HepG2 (cell line): Measurements from ENCODE around the gene SOBP. TPM values are rescaled to one million over a fixed set of nuclear protein-coding genes. Genes with fewer than 3 reads are reported as not detected.
A peak's percentile ranks its signal among the peaks of the same experiment; 100 is the strongest.

Experiments
- ATRX ChIP-seq: sonication (generic); formaldehyde crosslinking; IDR thresholded peaks from 2 replicates; pipeline ENCODE4 v1.4.0; 2020; ENCODE audit warnings: missing genetic modification reagents, borderline replicate concordance
- CAMTA2 ChIP-seq: sonication (generic); formaldehyde crosslinking; IDR thresholded peaks from 2 replicates; pipeline ENCODE4 v1.4.0; 2020; ENCODE audit warnings: mild to moderate bottlenecking, missing genetic modification reagents, borderline replicate concordance
- CCDC6 ChIP-seq: sonication (generic); formaldehyde crosslinking; IDR thresholded peaks from 2 replicates; pipeline ENCODE4 v1.8.1; 2022; ENCODE audit warnings: mild to moderate bottlenecking, missing genetic modification reagents, moderate library complexity
- GATA4 ChIP-seq: sonication (generic); IDR thresholded peaks from 2 replicates; pipeline ENCODE4 v1.6.1; 2016; ENCODE audit warnings: antibody characterized with exemption, low read depth, borderline replicate concordance
- GPN1 ChIP-seq: sonication (generic); formaldehyde crosslinking; IDR thresholded peaks from 2 replicates; pipeline ENCODE4 v1.5.1; 2020; ENCODE audit warnings: missing genetic modification reagents, borderline replicate concordance
- KDM1A ChIP-seq: IDR thresholded peaks from 2 replicates; pipeline ENCODE4 v1.6.1; 2016; ENCODE audit warnings: missing compliant biosample characterization
- NFKB2 ChIP-seq: sonication (generic); formaldehyde crosslinking; IDR thresholded peaks from 2 replicates; pipeline ENCODE4 v1.4.0; 2020; ENCODE audit warnings: missing genetic modification reagents, borderline replicate concordance
- NONO ChIP-seq, 2 experiments: fragments of 450-650 bp in 1 of 2; sonication (generic) in 1 of 2; formaldehyde crosslinking in 1 of 2; IDR thresholded peaks in 1 of 2; conservative IDR thresholded peaks in 1 of 2; 2 replicates each; pipeline versions ENCODE4 v1.6.1 to v1.8.0; 2017 to 2022; ENCODE audit warnings: mild to moderate bottlenecking in 1 of 2, missing genetic modification reagents in 1 of 2, moderate library complexity in 1 of 2
- ZNF350 ChIP-seq: sonication (generic); formaldehyde crosslinking; IDR thresholded peaks from 2 replicates; pipeline ENCODE4 v1.4.0; 2020; ENCODE audit warnings: mild to moderate bottlenecking, low read depth, missing genetic modification reagents, borderline replicate concordance
- ZNF496 ChIP-seq: sonication (generic); formaldehyde crosslinking; IDR thresholded peaks from 2 replicates; pipeline ENCODE4 v1.8.1; 2023; ENCODE audit warnings: mild to moderate bottlenecking, moderate library complexity, missing genetic modification reagents; ENCODE audit not compliant: insufficient replicate concordance
- ZNF564 ChIP-seq: sonication (generic); formaldehyde crosslinking; IDR thresholded peaks from 2 replicates; pipeline ENCODE4 v1.8.1; 2023; ENCODE audit warnings: mild to moderate bottlenecking, missing genetic modification reagents
- ZNF619 ChIP-seq: sonication (generic); formaldehyde crosslinking; IDR thresholded peaks from 2 replicates; pipeline ENCODE4 v1.4.0; 2020; ENCODE audit warnings: mild to moderate bottlenecking, missing genetic modification reagents
- ZNF629 ChIP-seq: sonication (generic); formaldehyde crosslinking; conservative IDR thresholded peaks from 2 replicates; pipeline ENCODE4 v1.5.0; 2020; ENCODE audit warnings: missing genetic modification reagents
- ZNF678 ChIP-seq: sonication (generic); formaldehyde crosslinking; IDR thresholded peaks from 2 replicates; pipeline ENCODE4 v1.4.0; 2020; ENCODE audit warnings: mild to moderate bottlenecking, missing genetic modification reagents
- ZNF703 ChIP-seq: sonication (generic); formaldehyde crosslinking; IDR thresholded peaks from 2 replicates; pipeline ENCODE4 v1.5.1; 2020; ENCODE audit warnings: missing genetic modification reagents, mild to moderate bottlenecking, moderate library complexity, borderline replicate concordance
- polyA plus RNA-seq, 8 experiments: library from polyadenylated mRNA; depleted of rRNA in 3 of 8; stranded (reverse) in 7 of 8; unstranded in 1 of 8; fragments of >200 nt; fragmentation: Illumina TruSeq in 4 of 8; extraction: Trizol in 4 of 8; gene quantifications; 2 replicates each; pipeline versions ENCODE4 v1.2.1 to v1.2.3, GENCODE V29; 2011 to 2016; ENCODE audit warnings: low read depth in 4 of 8, missing spikeins in 1 of 8, mixed read lengths in 1 of 8; ENCODE audit not compliant: insufficient read depth in 1 of 8
- total RNA-seq, 5 experiments: library from RNA; depleted of rRNA; stranded (reverse); fragments of >200 nt; fragmentation: Illumina TruSeq; extraction: Trizol; gene quantifications; 2 replicates each; pipeline ENCODE4 v1.2.3, GENCODE V29; 2016; ENCODE audit warnings: low read depth in 1 of 5
- TF ChIP-seq, protein P1 (sequence below): sonication (generic); formaldehyde crosslinking; IDR thresholded peaks from 2 replicates; pipeline ENCODE4 v1.4.0; 2020; ENCODE audit warnings: mild to moderate bottlenecking, missing genetic modification reagents
- TF ChIP-seq, protein P2 (sequence below): sonication (generic); formaldehyde crosslinking; IDR thresholded peaks from 2 replicates; pipeline ENCODE4 v1.8.0; 2022; ENCODE audit warnings: mild to moderate bottlenecking, missing genetic modification reagents
- TF ChIP-seq, protein P3 (sequence below): sonication (generic); formaldehyde crosslinking; IDR thresholded peaks from 2 replicates; pipeline ENCODE4 v1.5.1; 2020; ENCODE audit warnings: mild to moderate bottlenecking, missing genetic modification reagents, moderate library complexity

The SOBP gene
- total and polyA plus RNA-seq, 2 of the 13 experiments (the other 11 are each of a cell fraction or from before 2014, with no cell fraction given), result 1.5 to 6.9 TPM

DNA sequence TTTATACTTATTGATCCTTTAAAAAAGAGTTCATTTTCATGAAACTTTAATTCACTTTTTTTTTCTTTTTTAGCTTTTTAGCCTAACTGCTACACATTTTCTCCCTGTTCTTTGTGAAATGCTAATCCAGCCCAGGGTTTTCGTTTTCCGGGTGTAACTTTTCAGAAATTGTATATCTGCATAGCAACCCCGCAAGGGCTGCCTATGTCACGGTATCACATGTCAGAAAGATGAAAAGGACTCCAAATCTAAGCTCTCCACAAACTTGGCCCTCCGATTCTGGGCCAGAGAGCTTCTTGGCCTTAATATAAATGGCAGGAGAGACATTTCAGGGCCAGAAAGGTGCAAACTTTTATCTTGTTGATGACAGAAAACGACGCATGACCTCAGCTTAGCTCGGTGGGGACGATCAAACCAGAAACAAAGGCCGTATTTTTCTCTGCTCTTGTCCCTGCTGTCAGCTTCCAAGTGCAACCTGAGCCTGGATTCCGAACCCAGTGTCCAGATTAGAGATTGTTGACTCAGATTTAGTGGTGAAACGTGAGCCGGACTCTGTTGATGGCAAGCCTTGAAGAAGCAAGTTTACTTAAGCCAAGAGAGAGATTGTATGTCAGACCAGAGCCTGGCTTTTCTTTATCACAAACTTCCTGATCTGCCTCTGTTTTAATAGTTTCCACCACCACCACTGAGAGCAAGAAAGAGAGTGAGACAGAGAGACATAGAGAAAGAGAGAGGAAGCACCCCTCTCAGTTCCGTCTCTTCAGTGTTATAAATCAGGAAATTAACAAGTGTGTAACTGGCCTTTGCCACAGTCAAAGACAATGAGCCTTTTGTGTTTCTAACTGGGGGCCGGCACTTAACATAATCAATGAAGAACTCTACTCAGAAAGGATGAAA is 176.4 kb downstream of the SOBP start (continued):
- TF ChIP-seq, protein P1, sequence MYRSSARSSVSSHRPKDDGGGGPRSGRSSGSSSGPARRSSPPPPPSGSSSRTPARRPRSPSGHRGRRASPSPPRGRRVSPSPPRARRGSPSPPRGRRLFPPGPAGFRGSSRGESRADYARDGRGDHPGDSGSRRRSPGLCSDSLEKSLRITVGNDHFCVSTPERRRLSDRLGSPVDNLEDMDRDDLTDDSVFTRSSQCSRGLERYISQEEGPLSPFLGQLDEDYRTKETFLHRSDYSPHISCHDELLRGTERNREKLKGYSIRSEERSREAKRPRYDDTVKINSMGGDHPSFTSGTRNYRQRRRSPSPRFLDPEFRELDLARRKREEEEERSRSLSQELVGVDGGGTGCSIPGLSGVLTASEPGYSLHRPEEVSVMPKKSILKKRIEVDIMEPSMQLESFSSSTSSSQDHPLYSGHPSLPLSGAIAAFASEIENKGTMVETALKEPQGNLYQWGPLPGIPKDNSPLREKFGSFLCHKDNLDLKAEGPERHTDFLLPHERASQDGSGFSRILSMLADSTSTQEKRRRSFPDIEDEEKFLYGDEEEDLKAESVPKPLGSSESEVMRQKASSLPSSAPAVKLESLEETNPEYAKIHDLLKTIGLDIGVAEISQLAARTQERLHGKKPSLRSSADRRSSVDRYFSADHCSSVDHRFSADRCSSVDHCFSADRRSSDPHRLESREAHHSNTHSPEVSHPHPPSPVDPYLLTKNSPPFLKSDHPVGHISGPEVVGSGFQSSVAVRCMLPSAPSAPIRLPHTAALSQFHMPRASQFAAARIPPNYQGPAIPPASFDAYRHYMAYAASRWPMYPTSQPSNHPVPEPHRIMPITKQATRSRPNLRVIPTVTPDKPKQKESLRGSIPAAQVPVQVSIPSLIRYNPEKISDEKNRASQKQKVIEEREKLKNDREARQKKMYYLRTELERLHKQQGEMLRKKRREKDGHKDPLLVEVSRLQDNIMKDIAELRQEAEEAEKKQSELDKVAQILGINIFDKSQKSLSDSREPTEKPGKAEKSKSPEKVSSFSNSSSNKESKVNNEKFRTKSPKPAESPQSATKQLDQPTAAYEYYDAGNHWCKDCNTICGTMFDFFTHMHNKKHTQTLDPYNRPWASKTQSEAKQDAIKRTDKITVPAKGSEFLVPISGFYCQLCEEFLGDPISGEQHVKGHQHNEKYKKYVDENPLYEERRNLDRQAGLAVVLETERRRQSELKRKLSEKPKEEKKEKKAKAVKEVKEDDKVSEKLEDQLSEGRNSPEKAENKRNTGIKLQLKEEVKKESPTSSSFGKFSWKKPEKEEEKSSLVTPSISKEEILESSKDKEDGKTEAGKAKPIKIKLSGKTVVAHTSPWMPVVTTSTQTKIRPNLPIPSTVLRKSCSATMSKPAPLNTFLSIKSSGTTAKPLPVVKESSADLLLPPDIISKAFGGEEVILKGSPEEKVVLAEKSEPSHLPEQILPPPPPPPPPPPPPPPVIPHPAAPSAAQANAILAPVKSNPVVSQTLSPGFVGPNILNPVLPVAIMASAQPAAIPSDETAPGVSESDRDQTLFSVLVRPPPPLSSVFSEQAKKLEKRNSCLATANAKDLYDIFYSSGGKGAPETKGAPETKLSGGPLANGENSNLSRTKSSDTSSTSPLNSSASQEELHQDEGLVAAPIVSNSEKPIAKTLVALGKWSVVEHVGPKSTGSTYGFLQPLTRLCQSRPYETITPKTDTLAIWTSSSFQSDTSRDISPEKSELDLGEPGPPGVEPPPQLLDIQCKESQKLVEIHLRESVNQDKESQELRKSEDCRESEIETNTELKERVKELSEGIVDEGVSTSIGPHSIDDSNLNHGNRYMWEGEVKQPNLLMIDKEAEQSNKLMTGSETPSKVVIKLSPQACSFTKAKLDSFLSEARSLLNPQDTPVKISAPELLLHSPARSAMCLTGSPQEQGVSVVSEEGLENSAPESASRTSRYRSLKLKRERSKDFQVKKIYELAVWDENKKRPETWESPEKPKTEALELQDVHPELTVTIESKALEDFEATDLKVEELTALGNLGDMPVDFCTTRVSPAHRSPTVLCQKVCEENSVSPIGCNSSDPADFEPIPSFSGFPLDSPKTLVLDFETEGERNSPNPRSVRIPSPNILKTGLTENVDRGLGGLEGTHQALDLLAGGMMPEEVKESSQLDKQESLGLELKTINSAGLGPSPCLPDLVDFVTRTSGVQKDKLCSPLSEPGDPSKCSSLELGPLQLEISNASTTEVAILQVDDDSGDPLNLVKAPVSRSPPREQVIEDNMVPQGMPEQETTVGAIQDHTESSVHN (CRISPR knock-in tag), result no peak
- TF ChIP-seq ZNF496 (no peak), ZNF619 (CRISPR knock-in tag) (no peak), GPN1 (CRISPR knock-in tag) (no peak), NONO (IDR thresholded peaks at IDR 0.05) (no peak), NONO (CRISPR knock-in tag; conservative IDR thresholded peaks at IDR 0.05) (no peak), CCDC6 (CRISPR knock-in tag) (no peak), CAMTA2 (CRISPR knock-in tag) (no peak), ZNF629 (CRISPR knock-in tag) (no peak), ZNF703 (CRISPR knock-in tag) (no peak), ZNF564 (CRISPR knock-in tag) (no peak), GATA4 (no peak), NFKB2 (CRISPR knock-in tag) (no peak), KDM1A (no peak), ATRX (CRISPR knock-in tag) (no peak), ZNF678 (CRISPR knock-in tag) (no peak), ZNF350 (no peak)
- TF ChIP-seq, protein P2, sequence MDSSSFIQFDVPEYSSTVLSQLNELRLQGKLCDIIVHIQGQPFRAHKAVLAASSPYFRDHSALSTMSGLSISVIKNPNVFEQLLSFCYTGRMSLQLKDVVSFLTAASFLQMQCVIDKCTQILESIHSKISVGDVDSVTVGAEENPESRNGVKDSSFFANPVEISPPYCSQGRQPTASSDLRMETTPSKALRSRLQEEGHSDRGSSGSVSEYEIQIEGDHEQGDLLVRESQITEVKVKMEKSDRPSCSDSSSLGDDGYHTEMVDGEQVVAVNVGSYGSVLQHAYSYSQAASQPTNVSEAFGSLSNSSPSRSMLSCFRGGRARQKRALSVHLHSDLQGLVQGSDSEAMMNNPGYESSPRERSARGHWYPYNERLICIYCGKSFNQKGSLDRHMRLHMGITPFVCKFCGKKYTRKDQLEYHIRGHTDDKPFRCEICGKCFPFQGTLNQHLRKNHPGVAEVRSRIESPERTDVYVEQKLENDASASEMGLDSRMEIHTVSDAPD (CRISPR knock-in tag), result peak; percentile 60; the same call in 1 of the 2 replicates
- TF ChIP-seq, protein P3, sequence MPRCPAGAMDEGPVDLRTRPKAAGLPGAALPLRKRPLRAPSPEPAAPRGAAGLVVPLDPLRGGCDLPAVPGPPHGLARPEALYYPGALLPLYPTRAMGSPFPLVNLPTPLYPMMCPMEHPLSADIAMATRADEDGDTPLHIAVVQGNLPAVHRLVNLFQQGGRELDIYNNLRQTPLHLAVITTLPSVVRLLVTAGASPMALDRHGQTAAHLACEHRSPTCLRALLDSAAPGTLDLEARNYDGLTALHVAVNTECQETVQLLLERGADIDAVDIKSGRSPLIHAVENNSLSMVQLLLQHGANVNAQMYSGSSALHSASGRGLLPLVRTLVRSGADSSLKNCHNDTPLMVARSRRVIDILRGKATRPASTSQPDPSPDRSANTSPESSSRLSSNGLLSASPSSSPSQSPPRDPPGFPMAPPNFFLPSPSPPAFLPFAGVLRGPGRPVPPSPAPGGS (CRISPR knock-in tag), result no peak; the same call in 1 of the 2 replicates
